HepG2 (cell line): ENCODE data around the gene VPS29.

ENCODE experiments used
- EP300 ChIP-seq, 3 experiments: sonication (generic) in 1 of 3; formaldehyde crosslinking in 1 of 3; IDR thresholded peaks; 2 replicates each; pipeline versions ENCODE4 v1.5.1 to v1.6.1; 2011 to 2020; ENCODE audit warnings: low read depth in 2 of 3, low read length in 2 of 3, borderline replicate concordance in 1 of 3, improper control_type of control experiment in 1 of 3, mild to moderate bottlenecking in 1 of 3, missing genetic modification reagents in 1 of 3, moderate library complexity in 1 of 3
- FOXA1 ChIP-seq, 2 experiments: fragments of 450-650 bp in 1 of 2; sonication (generic) in 1 of 2; formaldehyde crosslinking in 1 of 2; IDR thresholded peaks; 2 replicates each; pipeline versions ENCODE4 v1.4.0 to v1.6.1; 2016 to 2020; ENCODE audit warnings: missing genetic modification reagents in 1 of 2
- PAF1 ChIP-seq: IDR thresholded peaks from 2 replicates; pipeline ENCODE4 v1.6.1; 2016; ENCODE audit warnings: missing genetic modification reagents, missing compliant biosample characterization
- RFX1 ChIP-seq: fragments of 450-650 bp; IDR thresholded peaks from 2 replicates; pipeline ENCODE4 v1.6.1; 2017
- STAG1 ChIP-seq: sonication (generic); formaldehyde crosslinking; IDR thresholded peaks from 2 replicates; pipeline ENCODE4 v1.4.0; 2020; ENCODE audit warnings: missing genetic modification reagents
- ZNF274 ChIP-seq: sonication (generic); formaldehyde crosslinking; IDR thresholded peaks from 2 replicates; pipeline ENCODE4 v1.5.1; 2020; ENCODE audit warnings: mild to moderate bottlenecking, missing genetic modification reagents
- ZNF558 ChIP-seq: sonication (generic); formaldehyde crosslinking; IDR thresholded peaks from 2 replicates; pipeline ENCODE4 v1.9.0; 2022; ENCODE audit warnings: mild to moderate bottlenecking, missing genetic modification reagents, borderline replicate concordance
- ZNF703 ChIP-seq: sonication (generic); formaldehyde crosslinking; IDR thresholded peaks from 2 replicates; pipeline ENCODE4 v1.5.1; 2020; ENCODE audit warnings: missing genetic modification reagents, mild to moderate bottlenecking, moderate library complexity, borderline replicate concordance
- TF ChIP-seq, protein P1 (sequence below): sonication (generic); formaldehyde crosslinking; IDR thresholded peaks from 2 replicates; pipeline ENCODE4 v1.5.0; 2020; ENCODE audit warnings: mild to moderate bottlenecking, missing genetic modification reagents, moderate library complexity
- TF ChIP-seq, protein P2 (sequence below), 2 experiments: IDR thresholded peaks; 2 replicates each; pipeline ENCODE4 v1.6.1; 2011 to 2012; ENCODE audit warnings: low read length in 2 of 2, borderline replicate concordance in 1 of 2, low read depth in 1 of 2, mild to moderate bottlenecking in 1 of 2, moderate library complexity in 1 of 2

DNA sequence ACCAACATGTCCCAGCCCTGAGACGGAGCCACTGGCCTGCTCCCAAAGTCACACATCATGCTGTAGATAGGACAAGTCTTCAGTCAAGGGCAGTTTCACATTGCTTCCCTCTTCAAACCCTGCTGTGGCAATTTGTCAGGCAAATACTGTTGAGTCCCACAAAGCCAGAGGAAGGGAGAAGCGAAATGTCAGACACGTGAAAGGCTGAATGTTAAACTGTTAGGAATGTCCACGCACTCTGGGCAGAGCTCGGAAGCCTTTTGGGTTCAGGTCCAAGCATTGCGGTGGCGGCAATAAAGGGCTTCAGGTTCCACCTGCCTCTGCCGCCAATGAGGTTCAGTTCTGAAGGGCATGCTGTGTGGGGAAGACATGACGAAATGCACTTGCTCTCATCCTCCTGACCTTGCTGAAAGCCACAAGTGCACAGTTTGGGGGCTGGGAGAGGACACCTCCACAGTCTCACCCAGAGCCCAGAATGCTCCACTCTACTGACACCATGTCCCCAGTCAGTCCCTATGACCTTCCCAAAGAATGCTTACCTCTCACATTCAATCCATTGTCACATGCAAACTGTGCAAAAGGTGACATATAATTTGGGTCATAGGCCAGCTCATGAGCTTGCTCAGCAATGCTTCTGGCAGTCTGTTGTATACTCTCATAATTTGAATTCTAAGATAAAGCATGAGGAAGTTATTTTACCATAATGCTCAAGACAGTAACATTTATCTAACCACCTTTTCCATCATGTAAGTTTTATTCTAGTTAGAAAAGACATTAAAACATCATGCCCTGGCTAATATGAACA lies 35.9 kb upstream of the VPS29 start:
- TF ChIP-seq, protein P1, sequence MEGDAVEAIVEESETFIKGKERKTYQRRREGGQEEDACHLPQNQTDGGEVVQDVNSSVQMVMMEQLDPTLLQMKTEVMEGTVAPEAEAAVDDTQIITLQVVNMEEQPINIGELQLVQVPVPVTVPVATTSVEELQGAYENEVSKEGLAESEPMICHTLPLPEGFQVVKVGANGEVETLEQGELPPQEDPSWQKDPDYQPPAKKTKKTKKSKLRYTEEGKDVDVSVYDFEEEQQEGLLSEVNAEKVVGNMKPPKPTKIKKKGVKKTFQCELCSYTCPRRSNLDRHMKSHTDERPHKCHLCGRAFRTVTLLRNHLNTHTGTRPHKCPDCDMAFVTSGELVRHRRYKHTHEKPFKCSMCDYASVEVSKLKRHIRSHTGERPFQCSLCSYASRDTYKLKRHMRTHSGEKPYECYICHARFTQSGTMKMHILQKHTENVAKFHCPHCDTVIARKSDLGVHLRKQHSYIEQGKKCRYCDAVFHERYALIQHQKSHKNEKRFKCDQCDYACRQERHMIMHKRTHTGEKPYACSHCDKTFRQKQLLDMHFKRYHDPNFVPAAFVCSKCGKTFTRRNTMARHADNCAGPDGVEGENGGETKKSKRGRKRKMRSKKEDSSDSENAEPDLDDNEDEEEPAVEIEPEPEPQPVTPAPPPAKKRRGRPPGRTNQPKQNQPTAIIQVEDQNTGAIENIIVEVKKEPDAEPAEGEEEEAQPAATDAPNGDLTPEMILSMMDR (CRISPR knock-in tag) = no peak
- TF ChIP-seq STAG1 (CRISPR knock-in tag) (no peak), EP300 (IDR thresholded peaks at IDR 0.05; ENCODE audit: low read depth in 2 of 2, low read length in 2 of 2) (no peak), EP300 (CRISPR knock-in tag; IDR thresholded peaks at IDR 0.05; ENCODE audit: borderline replicate concordance) (no peak), ZNF703 (CRISPR knock-in tag) (no peak), ZNF558 (no peak), ZNF274 (no peak), FOXA1 (IDR thresholded peaks at IDR 0.05) (no peak), FOXA1 (CRISPR knock-in tag; IDR thresholded peaks at IDR 0.05) (no peak), PAF1 (no peak), RFX1 (no peak)
- TF ChIP-seq, protein P2, sequence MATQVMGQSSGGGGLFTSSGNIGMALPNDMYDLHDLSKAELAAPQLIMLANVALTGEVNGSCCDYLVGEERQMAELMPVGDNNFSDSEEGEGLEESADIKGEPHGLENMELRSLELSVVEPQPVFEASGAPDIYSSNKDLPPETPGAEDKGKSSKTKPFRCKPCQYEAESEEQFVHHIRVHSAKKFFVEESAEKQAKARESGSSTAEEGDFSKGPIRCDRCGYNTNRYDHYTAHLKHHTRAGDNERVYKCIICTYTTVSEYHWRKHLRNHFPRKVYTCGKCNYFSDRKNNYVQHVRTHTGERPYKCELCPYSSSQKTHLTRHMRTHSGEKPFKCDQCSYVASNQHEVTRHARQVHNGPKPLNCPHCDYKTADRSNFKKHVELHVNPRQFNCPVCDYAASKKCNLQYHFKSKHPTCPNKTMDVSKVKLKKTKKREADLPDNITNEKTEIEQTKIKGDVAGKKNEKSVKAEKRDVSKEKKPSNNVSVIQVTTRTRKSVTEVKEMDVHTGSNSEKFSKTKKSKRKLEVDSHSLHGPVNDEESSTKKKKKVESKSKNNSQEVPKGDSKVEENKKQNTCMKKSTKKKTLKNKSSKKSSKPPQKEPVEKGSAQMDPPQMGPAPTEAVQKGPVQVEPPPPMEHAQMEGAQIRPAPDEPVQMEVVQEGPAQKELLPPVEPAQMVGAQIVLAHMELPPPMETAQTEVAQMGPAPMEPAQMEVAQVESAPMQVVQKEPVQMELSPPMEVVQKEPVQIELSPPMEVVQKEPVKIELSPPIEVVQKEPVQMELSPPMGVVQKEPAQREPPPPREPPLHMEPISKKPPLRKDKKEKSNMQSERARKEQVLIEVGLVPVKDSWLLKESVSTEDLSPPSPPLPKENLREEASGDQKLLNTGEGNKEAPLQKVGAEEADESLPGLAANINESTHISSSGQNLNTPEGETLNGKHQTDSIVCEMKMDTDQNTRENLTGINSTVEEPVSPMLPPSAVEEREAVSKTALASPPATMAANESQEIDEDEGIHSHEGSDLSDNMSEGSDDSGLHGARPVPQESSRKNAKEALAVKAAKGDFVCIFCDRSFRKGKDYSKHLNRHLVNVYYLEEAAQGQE (IDR thresholded peaks at IDR 0.05; ENCODE audit: borderline replicate concordance in 1 of 2, low read depth in 1 of 2, low read length in 2 of 2) = no peak
